Heart left ventricle (tissue), 13 donors: ENCODE results near the gene RNF32.

ENCODE experiments used
- CTCF ChIP-seq, 12 donors: fragments of 200-600 bp; sonication (generic) in 4 of 12; IDR thresholded peaks; one replicate each; pipeline versions ENCODE4 v1.5.0 to v1.8.0; 2018 to 2022; ENCODE audit warnings: antibody characterized with exemption in 12 of 12, mild to moderate bottlenecking in 5 of 12
- POLR2A ChIP-seq, 2 donors: fragments of 450-650 bp; IDR thresholded peaks; one replicate each; pipeline ENCODE4 v1.6.1; 2017; ENCODE audit warnings: antibody characterized with exemption in 2 of 2, mild to moderate bottlenecking in 2 of 2, moderate library complexity in 2 of 2
- donor health status: ischemic (EF 13 %, LVEDD 7.1; RV severe dilation, severe dysfunction).
- donor health status: DM: no; HTN: yes; CAD: no.
- donor health status: DM: no; HTN: no; CAD: no.
- donor health status: ischemic (EF 25% LVEDD 6.9; RV normal size, moderate dysfunction).
- donor health status: ischemic (EF 25% LVEDD 5.7; RV mildly dilated, moderate dysfunction).
- donor health status: ischemic (EF 35%, LVEDD 5.7; RV mildly dilated, moderate dysfunction).
- donor health status: nonischemic (EF 11% LVEDD 7.7; RV severe dilation, severe dysfunction).
- donor health status: DM: yes; HTN: yes; CAD: no.
- donor health status: PGD.
- donor health status: ischemic (EF 29% LVEDD 5.4; RV normal size, mild dysfunction).
- donor health status: nonischemic (EF 23%, LVEDD 6.1; RV moderate dilation, normal function).

DNA sequence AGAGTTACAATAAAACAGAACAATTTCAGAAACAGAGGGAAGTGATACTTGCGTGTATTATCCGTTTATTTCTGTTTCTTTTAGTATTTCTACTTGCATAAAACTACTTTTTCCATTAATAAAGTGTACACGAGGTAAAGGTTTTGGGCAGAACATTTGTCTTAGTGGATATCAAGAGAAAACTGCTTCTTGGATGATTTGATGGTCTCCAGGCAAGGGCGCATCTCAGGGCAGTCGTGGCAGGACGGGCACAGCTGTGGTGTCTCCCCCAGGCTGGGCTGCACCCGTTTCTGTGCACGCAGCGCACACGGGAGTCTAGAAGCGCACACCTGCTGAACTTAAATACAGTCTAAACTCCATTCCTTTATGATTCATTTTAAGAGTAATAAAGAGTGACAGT lies 23.4 kb upstream of the RNF32 start:
- TF ChIP-seq CTCF (IDR thresholded peaks at IDR 0.05) (no peak), POLR2A (IDR thresholded peaks at IDR 0.05) (no peak)
